K562 (cell line): ENCODE data around the gene EMC9. TPM values are rescaled to one million over a fixed set of nuclear protein-coding genes. Genes with fewer than 3 reads are reported as not detected.
A peak's percentile ranks its signal among the peaks of the same experiment; 100 is the strongest.

Experiments
- ATF1 ChIP-seq, 2 experiments: fragments of 450-650 bp in 1 of 2; IDR thresholded peaks; 2 replicates each; pipeline ENCODE4 v1.6.1; 2016; ENCODE audit warnings: missing compliant biosample characterization in 1 of 2, missing genetic modification characterization in 1 of 2
- ATF7 ChIP-seq: fragments of 450-650 bp; IDR thresholded peaks from 2 replicates; pipeline ENCODE4 v1.7.1; 2014; ENCODE audit warnings: mild to moderate bottlenecking, moderate library complexity
- CCAR2 ChIP-seq: fragments of 200-400 bp; formaldehyde crosslinking; IDR thresholded peaks from 2 replicates; pipeline ENCODE4 v1.6.1; 2017; ENCODE audit warnings: mild to moderate bottlenecking, low read depth, low read length
- CGGBP1 ChIP-seq: fragments of 250-450 bp; sonication (Bioruptor Pico); IDR thresholded peaks from 2 replicates; pipeline ENCODE4 v1.9.0; 2021; ENCODE audit warnings: mild to moderate bottlenecking
- ETS2 ChIP-seq: IDR thresholded peaks from 2 replicates; pipeline ENCODE4 v1.6.1; 2016; ENCODE audit warnings: borderline replicate concordance, missing genetic modification characterization, mild to moderate bottlenecking, moderate library complexity, missing compliant biosample characterization; ENCODE audit not compliant: poor library complexity, severe bottlenecking
- FOXK2 ChIP-seq, 2 experiments: fragments of 450-650 bp; IDR thresholded peaks in 1 of 2; conservative IDR thresholded peaks in 1 of 2; 2 replicates each; pipeline ENCODE4 v1.6.1; 2016; ENCODE audit warnings: low read depth in 2 of 2, mild to moderate bottlenecking in 1 of 2
- HDAC2 ChIP-seq: fragments of 450-650 bp; IDR thresholded peaks from 2 replicates; pipeline ENCODE4 v1.6.1; 2016; ENCODE audit warnings: mild to moderate bottlenecking
- KAT7 ChIP-seq: sonication (generic); formaldehyde crosslinking; IDR thresholded peaks from 2 replicates; pipeline ENCODE4 v1.8.0; 2022; ENCODE audit warnings: missing genetic modification reagents, mild to moderate bottlenecking, borderline replicate concordance
- LCOR ChIP-seq: sonication (generic); formaldehyde crosslinking; IDR thresholded peaks from 2 replicates; pipeline ENCODE4 v1.8.0; 2022; ENCODE audit warnings: mild to moderate bottlenecking, missing genetic modification reagents
- SMARCA5 ChIP-seq: fragments of 450-650 bp; IDR thresholded peaks from 2 replicates; pipeline ENCODE4 v1.6.1; 2016
- SRSF3 ChIP-seq: fragments of 200-400 bp; formaldehyde crosslinking; IDR thresholded peaks from 2 replicates; pipeline ENCODE4 v1.6.1; 2016; ENCODE audit warnings: mild to moderate bottlenecking, low read length, moderate library complexity; ENCODE audit not compliant: insufficient read depth
- STAG1 ChIP-seq: sonication (generic); formaldehyde crosslinking; IDR thresholded peaks from 2 replicates; pipeline ENCODE4 v1.5.0; 2020; ENCODE audit warnings: missing genetic modification reagents, borderline replicate concordance
- TEAD1 ChIP-seq, 2 experiments: fragments of 450-650 bp in 1 of 2; sonication (generic) in 1 of 2; formaldehyde crosslinking; IDR thresholded peaks; 2 replicates each; pipeline versions ENCODE4 v1.4.0 to v1.8.0; 2020 to 2022; ENCODE audit warnings: mild to moderate bottlenecking in 2 of 2, missing genetic modification reagents in 1 of 2
- TFAP4 ChIP-seq: sonication (generic); formaldehyde crosslinking; IDR thresholded peaks from 2 replicates; pipeline ENCODE4 v1.8.0; 2022; ENCODE audit warnings: missing genetic modification reagents, mild to moderate bottlenecking, moderate library complexity, borderline replicate concordance
- USF1 ChIP-seq: sonication (generic); formaldehyde crosslinking; IDR thresholded peaks from 2 replicates; pipeline ENCODE4 v1.9.0; 2022; ENCODE audit warnings: mild to moderate bottlenecking, missing genetic modification reagents
- ZBTB1 ChIP-seq: sonication (generic); formaldehyde crosslinking; IDR thresholded peaks from 2 replicates; pipeline ENCODE4 v1.8.1; 2023; ENCODE audit warnings: missing genetic modification reagents, low read depth, mild to moderate bottlenecking, borderline replicate concordance
- ZFP30 ChIP-seq: fragments of 250-450 bp; sonication (Bioruptor Pico); IDR thresholded peaks from 2 replicates; pipeline ENCODE4 v1.8.0; 2022; ENCODE audit warnings: moderate library complexity, mild to moderate bottlenecking, inconsistent platforms, borderline replicate concordance
- ZNF696 ChIP-seq: fragments of 250-450 bp; sonication (Bioruptor Pico); conservative IDR thresholded peaks from 2 replicates; pipeline ENCODE4 v1.4.0; 2020; ENCODE audit warnings: mild to moderate bottlenecking, moderate library complexity
- polyA plus RNA-seq, 8 experiments: library from polyadenylated mRNA; depleted of rRNA in 4 of 8; stranded (reverse) in 5 of 8; unstranded in 3 of 8; fragments of >200 nt; fragmentation: Nextera tagmentation in 2 of 8; fragmentation: Illumina TruSeq in 1 of 8; extraction: Ambion mirVana in 2 of 8; extraction: Trizol in 1 of 8; gene quantifications; 2 replicates each; pipeline versions ENCODE4 v1.2.1 to v1.2.3, GENCODE V29; 2011 to 2014; ENCODE audit warnings: inconsistent platforms in 1 of 8, missing spikeins in 1 of 8
- total RNA-seq, 7 experiments: library from RNA; depleted of rRNA in 6 of 7; stranded (reverse); fragments of >200 nt in 6 of 7; fragmentation: Illumina TruSeq in 2 of 7; extraction: Trizol in 2 of 7; gene quantifications; 2 replicates each; pipeline versions ENCODE4 v1.2.1 to v1.2.3, GENCODE V29; 2011 to 2021; ENCODE audit warnings: low replicate concordance in 1 of 7
- TF ChIP-seq, protein P1 (sequence below): sonication (generic); formaldehyde crosslinking; IDR thresholded peaks from 2 replicates; pipeline ENCODE4 v1.8.0; 2022; ENCODE audit warnings: missing genetic modification reagents, mild to moderate bottlenecking, borderline replicate concordance
- TF ChIP-seq, protein P2 (sequence below): fragments of 200-800 bp; sonication (Bioruptor generic); IDR thresholded peaks from 2 replicates; pipeline ENCODE4 v1.6.1; 2017; ENCODE audit warnings: missing genetic modification characterization, missing compliant biosample characterization

Gene EMC9
- total and polyA plus RNA-seq, 9 of the 15 experiments (the other 6 are each of a cell fraction or from before 2014, with no cell fraction given): 3.1 to 13.2 (median 7.8) TPM

- TF ChIP-seq, protein P1, sequence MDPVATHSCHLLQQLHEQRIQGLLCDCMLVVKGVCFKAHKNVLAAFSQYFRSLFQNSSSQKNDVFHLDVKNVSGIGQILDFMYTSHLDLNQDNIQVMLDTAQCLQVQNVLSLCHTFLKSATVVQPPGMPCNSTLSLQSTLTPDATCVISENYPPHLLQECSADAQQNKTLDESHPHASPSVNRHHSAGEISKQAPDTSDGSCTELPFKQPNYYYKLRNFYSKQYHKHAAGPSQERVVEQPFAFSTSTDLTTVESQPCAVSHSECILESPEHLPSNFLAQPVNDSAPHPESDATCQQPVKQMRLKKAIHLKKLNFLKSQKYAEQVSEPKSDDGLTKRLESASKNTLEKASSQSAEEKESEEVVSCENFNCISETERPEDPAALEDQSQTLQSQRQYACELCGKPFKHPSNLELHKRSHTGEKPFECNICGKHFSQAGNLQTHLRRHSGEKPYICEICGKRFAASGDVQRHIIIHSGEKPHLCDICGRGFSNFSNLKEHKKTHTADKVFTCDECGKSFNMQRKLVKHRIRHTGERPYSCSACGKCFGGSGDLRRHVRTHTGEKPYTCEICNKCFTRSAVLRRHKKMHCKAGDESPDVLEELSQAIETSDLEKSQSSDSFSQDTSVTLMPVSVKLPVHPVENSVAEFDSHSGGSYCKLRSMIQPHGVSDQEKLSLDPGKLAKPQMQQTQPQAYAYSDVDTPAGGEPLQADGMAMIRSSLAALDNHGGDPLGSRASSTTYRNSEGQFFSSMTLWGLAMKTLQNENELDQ (CRISPR knock-in tag): no peak
- no peak for TF ChIP-seq STAG1
- TF ChIP-seq ATF7: peak; percentile 58; the same call in 1 of the 2 replicates
- TF ChIP-seq ZNF696 (CRISPR knock-in tag): no peak
- TF ChIP-seq LCOR (CRISPR knock-in tag): peak; percentile 76
- TF ChIP-seq FOXK2 (conservative IDR thresholded peaks at IDR 0.05 in 1 of 2, IDR thresholded peaks at IDR 0.05 in 1 of 2; ENCODE audit: low read depth in 2 of 2): peak in 1 of 2 experiments; percentile 38; a peak in 1 of 4 replicates
- no peak for TF ChIP-seq ZFP30 (CRISPR knock-in tag)
- TF ChIP-seq ETS2 (tag): no peak
- 0 out of 2 replicates have a peak, but pooled peaks have one; percentile 45 for TF ChIP-seq HDAC2
- TF ChIP-seq SMARCA5: no peak
- no peak for TF ChIP-seq CGGBP1
- TF ChIP-seq TEAD1 (CRISPR knock-in tag; IDR thresholded peaks at IDR 0.05): peak; percentile 33 to 41; a peak in 2 of 4 replicates
- peak; percentile 78 for TF ChIP-seq TFAP4 (CRISPR knock-in tag)
- TF ChIP-seq USF1 (CRISPR knock-in tag): peak; percentile 96
- TF ChIP-seq CCAR2: no peak
- TF ChIP-seq, protein P2, sequence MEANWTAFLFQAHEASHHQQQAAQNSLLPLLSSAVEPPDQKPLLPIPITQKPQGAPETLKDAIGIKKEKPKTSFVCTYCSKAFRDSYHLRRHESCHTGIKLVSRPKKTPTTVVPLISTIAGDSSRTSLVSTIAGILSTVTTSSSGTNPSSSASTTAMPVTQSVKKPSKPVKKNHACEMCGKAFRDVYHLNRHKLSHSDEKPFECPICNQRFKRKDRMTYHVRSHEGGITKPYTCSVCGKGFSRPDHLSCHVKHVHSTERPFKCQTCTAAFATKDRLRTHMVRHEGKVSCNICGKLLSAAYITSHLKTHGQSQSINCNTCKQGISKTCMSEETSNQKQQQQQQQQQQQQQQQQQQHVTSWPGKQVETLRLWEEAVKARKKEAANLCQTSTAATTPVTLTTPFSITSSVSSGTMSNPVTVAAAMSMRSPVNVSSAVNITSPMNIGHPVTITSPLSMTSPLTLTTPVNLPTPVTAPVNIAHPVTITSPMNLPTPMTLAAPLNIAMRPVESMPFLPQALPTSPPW (CRISPR knock-in tag): peak; percentile 93
- no peak for TF ChIP-seq SRSF3
- no peak for TF ChIP-seq ZBTB1 (CRISPR knock-in tag)
- no peak for TF ChIP-seq ATF1 (CRISPR knock-in tag; IDR thresholded peaks at IDR 0.05)
- peak; percentile 42; the same call in 1 of the 2 replicates for TF ChIP-seq ATF1 (tag; IDR thresholded peaks at IDR 0.05)
- TF ChIP-seq KAT7 (CRISPR knock-in tag): peak; percentile 72; the same call in 1 of the 2 replicates
Measured at GRCh38 chr14:24160850-24161804, 19.7 kb upstream of the EMC9 start, which contains the start of gene IRF9 (continued).
